Liver (tissue), 9 donors: ENCODE measurements around the gene ALAS1. TPM values are rescaled to one million over a fixed set of nuclear protein-coding genes. Genes with fewer than 3 reads are reported as not detected.
A peak's percentile ranks its signal among the peaks of the same experiment; 100 is the strongest.

ENCODE experiments used
- DNase-seq: peaks from one replicate; pipeline ENCODE4 v3.0.0-alpha.2; 2017; ENCODE audit warnings: low spot score
- H3K27ac ChIP-seq, 2 donors: one replicate each; pipeline ENCODE4 v1.7.0; 2013; ENCODE audit warnings: inconsistent platforms in 2 of 2, low read length in 2 of 2, control low read depth in 1 of 2, low read depth in 1 of 2, mild to moderate bottlenecking in 1 of 2
- H3K27me3 ChIP-seq, 4 donors: one replicate each; pipeline versions ENCODE4 v1.6.1 to v1.7.0; 2013; ENCODE audit warnings: low read length in 3 of 4, inconsistent platforms in 1 of 4, mild to moderate bottlenecking in 1 of 4, moderate library complexity in 1 of 4; ENCODE audit not compliant: control insufficient read depth in 4 of 4, insufficient read depth in 4 of 4
- H3K36me3 ChIP-seq, 4 donors: one replicate each; pipeline versions ENCODE4 v1.6.1 to v1.7.0; 2013; ENCODE audit warnings: low read length in 3 of 4, mild to moderate bottlenecking in 3 of 4, low read depth in 1 of 4, moderate library complexity in 1 of 4; ENCODE audit not compliant: control insufficient read depth in 4 of 4, insufficient read depth in 3 of 4
- H3K4me1 ChIP-seq, 4 donors: one replicate each; pipeline versions ENCODE4 v1.6.1 to v1.7.0; 2013; ENCODE audit warnings: low read length in 3 of 4, mild to moderate bottlenecking in 3 of 4, moderate library complexity in 1 of 4; ENCODE audit not compliant: control insufficient read depth in 4 of 4, insufficient read depth in 4 of 4
- H3K4me3 ChIP-seq, 3 donors: one replicate each; pipeline versions ENCODE4 v1.6.1 to v1.7.0; 2013; ENCODE audit warnings: low read length in 3 of 3, control low read depth in 1 of 3, low read depth in 1 of 3, mild to moderate bottlenecking in 1 of 3
- H3K9ac ChIP-seq, 2 donors: one replicate each; pipeline ENCODE4 v1.7.0; 2013; ENCODE audit warnings: low read length in 2 of 2, mild to moderate bottlenecking in 2 of 2, moderate library complexity in 2 of 2, control low read depth in 1 of 2, low read depth in 1 of 2
- H3K9me3 ChIP-seq, 4 donors: one replicate each; pipeline versions ENCODE4 v1.6.1 to v1.7.0; 2013; ENCODE audit warnings: low read length in 3 of 4; ENCODE audit not compliant: control insufficient read depth in 4 of 4
- GABPA ChIP-seq, 2 donors: IDR thresholded peaks in 1 of 2; conservative IDR thresholded peaks in 1 of 2; 2 replicates each; pipeline ENCODE4 v1.6.1; 2016; ENCODE audit warnings: antibody characterized with exemption in 2 of 2, mild to moderate bottlenecking in 1 of 2, moderate library complexity in 1 of 2
- HNF4G ChIP-seq: IDR thresholded peaks from 2 replicates; pipeline ENCODE4 v1.6.1; 2016; ENCODE audit warnings: antibody characterized with exemption
- NR2F2 ChIP-seq: IDR thresholded peaks from 2 replicates; pipeline ENCODE4 v1.6.1; 2016; ENCODE audit warnings: antibody characterized with exemption
- RAD21 ChIP-seq, 2 donors: IDR thresholded peaks; 2 replicates each; pipeline ENCODE4 v1.6.1; 2016; ENCODE audit warnings: antibody characterized with exemption in 2 of 2, mild to moderate bottlenecking in 2 of 2
- RXRA ChIP-seq, 2 donors: IDR thresholded peaks; 2 replicates each; pipeline ENCODE4 v1.6.1; 2017 to 2018; ENCODE audit warnings: antibody characterized with exemption in 2 of 2, mild to moderate bottlenecking in 1 of 2
- WGBS: extraction: QIAGEN DNeasy Blood & Tissue Kit; methylation state at CpG from one replicate; pipeline ENCODE4 v1.1.7; 2013; 5-methylcytosine and 5-hydroxymethylcytosine counted together
- polyA plus RNA-seq, 2 donors: library from polyadenylated mRNA; stranded (reverse) in 1 of 2; unstranded in 1 of 2; fragments of 200-250 nt in 1 of 2; fragments of >200 nt in 1 of 2; fragmentation: Nextera tagmentation in 1 of 2; extraction: Ambion mirVana in 1 of 2; gene quantifications; one replicate each; pipeline versions ENCODE4 v1.2.1 to v1.2.3, GENCODE V29; 2013 to 2015
- total RNA-seq, 2 donors: library from RNA; depleted of rRNA; stranded (reverse); fragments of >200 nt; gene quantifications; one replicate each; pipeline ENCODE4 v1.2.3, GENCODE V29; 2014
- TF ChIP-seq, protein P1 (sequence below): IDR thresholded peaks from 2 replicates; pipeline ENCODE4 v1.6.1; 2016; ENCODE audit warnings: antibody characterized with exemption, mild to moderate bottlenecking
- TF ChIP-seq, protein P2 (sequence below): IDR thresholded peaks from 2 replicates; pipeline ENCODE4 v1.6.1; 2016; ENCODE audit warnings: antibody characterized with exemption
- TF ChIP-seq, protein P3 (sequence below): IDR thresholded peaks from 2 replicates; pipeline ENCODE4 v1.6.1; 2016; ENCODE audit warnings: antibody characterized with exemption
- TF ChIP-seq, protein P4 (sequence below): fragments of 150-350 bp; IDR thresholded peaks from 2 replicates; pipeline ENCODE4 v1.5.1; 2017; ENCODE audit warnings: improper control_type of control experiment, low read depth, low read length; ENCODE audit not compliant: missing input control
- donor health status: healthy.
- donor health status: healthy.
- donor health status: healthy.
- donor health status: healthy.
- donor health status: healthy.

ALAS1 gene
- total and polyA plus RNA-seq, 4 donors: 32.3 to 421 (median 137) TPM

DNA sequence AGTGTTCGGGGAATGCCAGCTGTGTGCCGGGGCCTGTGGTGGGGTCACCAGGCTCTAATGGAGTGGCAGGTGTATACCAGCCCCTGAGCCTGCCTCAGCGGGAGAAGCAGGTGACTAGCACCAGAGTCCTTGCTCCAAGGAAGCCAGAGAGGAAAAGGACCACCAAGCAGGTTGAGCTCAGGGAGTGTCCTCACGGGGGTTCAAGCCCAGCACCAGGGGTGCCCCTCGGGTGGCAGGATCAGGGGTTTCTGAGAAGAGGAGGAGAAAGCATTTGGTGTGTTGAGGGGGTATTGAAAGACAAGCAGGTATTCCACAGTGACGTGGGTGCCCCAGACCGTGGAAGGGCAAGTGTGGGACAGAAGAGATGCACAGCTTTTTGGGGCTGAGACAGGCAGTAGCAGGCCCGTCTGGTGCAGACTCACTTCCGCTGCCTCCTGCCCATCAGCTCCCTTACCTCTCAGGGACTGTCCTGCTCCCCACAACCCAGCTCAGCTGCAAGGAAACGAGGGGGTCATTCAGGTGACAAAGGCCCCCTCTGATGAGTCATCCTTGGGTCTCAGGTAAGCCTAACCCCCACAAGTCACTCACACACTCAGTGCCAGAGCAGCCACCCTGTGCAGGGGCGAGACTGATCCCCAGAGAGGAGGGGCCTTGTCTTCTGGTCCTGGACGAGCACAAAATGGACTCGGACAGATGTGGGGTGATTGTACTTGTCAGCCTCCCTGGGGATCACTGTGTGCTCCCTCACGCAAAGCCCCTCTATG, 22.4 kb upstream of the ALAS1 start:
- H3K9ac ChIP-seq: peak overlapping the region in 1 of 2 donors; percentile 8
- no peaks in the 10 kb centered on the region for H3K9me3 ChIP-seq
- peaks cover 13 to 30% (median 20%) of the 10 kb centered on the region in 4 donors for H3K4me1 ChIP-seq
- DNase-seq: peak; percentile 30
- 96% methylated on average over 14 of the region's 14 CpGs for WGBS
- TF ChIP-seq RXRA (IDR thresholded peaks at IDR 0.05): no peak
- TF ChIP-seq, protein P1, sequence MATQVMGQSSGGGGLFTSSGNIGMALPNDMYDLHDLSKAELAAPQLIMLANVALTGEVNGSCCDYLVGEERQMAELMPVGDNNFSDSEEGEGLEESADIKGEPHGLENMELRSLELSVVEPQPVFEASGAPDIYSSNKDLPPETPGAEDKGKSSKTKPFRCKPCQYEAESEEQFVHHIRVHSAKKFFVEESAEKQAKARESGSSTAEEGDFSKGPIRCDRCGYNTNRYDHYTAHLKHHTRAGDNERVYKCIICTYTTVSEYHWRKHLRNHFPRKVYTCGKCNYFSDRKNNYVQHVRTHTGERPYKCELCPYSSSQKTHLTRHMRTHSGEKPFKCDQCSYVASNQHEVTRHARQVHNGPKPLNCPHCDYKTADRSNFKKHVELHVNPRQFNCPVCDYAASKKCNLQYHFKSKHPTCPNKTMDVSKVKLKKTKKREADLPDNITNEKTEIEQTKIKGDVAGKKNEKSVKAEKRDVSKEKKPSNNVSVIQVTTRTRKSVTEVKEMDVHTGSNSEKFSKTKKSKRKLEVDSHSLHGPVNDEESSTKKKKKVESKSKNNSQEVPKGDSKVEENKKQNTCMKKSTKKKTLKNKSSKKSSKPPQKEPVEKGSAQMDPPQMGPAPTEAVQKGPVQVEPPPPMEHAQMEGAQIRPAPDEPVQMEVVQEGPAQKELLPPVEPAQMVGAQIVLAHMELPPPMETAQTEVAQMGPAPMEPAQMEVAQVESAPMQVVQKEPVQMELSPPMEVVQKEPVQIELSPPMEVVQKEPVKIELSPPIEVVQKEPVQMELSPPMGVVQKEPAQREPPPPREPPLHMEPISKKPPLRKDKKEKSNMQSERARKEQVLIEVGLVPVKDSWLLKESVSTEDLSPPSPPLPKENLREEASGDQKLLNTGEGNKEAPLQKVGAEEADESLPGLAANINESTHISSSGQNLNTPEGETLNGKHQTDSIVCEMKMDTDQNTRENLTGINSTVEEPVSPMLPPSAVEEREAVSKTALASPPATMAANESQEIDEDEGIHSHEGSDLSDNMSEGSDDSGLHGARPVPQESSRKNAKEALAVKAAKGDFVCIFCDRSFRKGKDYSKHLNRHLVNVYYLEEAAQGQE: no peak
- no peak for TF ChIP-seq NR2F2
- TF ChIP-seq HNF4G: no peak
- TF ChIP-seq, protein P2, sequence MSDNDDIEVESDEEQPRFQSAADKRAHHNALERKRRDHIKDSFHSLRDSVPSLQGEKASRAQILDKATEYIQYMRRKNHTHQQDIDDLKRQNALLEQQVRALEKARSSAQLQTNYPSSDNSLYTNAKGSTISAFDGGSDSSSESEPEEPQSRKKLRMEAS: no peak
- H3K4me3 ChIP-seq: no peak overlapping the region
- H3K27ac ChIP-seq: no peak overlapping the region
- H3K36me3 ChIP-seq: no peaks in the 10 kb centered on the region
- H3K27me3 ChIP-seq: no peaks in the 10 kb centered on the region

DNA sequence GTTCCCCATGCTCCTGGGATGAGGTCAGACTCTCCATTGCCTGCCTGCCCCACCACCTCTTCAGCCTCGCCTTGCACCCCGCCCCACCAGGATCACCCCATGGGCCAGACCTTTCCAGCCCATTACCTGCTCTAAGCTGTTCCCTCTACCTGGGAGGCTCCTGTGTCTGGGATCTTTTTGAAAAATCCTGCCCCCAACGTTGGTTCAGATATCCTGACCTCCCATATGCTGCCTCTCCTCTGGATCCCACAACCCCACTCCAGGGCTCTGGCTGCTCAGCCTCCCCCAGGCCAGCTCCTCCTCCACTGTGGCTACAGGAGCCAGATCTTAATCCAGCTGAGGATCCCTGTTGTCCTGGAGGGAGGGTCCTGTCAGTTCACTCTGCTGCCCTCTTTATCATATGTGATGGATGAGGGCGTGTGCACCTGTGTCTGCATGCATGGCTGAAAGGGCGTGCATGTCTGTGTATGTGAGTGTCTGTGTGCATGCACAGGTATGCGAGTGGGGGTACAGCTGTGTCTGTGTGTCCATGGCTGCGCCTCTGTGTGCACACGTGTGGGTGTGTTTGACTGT, 21.7 kb upstream of the ALAS1 start:
- peaks cover 12 to 27% (median 22%) of the 10 kb centered on the region in 4 donors for H3K4me1 ChIP-seq
- 93% methylated on average over 8 of the region's 8 CpGs for WGBS
- H3K9ac ChIP-seq: peak overlapping the region in 1 of 2 donors; percentile 71
- no peak for DNase-seq
- TF ChIP-seq, protein P3, sequence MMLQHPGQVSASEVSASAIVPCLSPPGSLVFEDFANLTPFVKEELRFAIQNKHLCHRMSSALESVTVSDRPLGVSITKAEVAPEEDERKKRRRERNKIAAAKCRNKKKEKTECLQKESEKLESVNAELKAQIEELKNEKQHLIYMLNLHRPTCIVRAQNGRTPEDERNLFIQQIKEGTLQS: no peak
- TF ChIP-seq, protein P4, sequence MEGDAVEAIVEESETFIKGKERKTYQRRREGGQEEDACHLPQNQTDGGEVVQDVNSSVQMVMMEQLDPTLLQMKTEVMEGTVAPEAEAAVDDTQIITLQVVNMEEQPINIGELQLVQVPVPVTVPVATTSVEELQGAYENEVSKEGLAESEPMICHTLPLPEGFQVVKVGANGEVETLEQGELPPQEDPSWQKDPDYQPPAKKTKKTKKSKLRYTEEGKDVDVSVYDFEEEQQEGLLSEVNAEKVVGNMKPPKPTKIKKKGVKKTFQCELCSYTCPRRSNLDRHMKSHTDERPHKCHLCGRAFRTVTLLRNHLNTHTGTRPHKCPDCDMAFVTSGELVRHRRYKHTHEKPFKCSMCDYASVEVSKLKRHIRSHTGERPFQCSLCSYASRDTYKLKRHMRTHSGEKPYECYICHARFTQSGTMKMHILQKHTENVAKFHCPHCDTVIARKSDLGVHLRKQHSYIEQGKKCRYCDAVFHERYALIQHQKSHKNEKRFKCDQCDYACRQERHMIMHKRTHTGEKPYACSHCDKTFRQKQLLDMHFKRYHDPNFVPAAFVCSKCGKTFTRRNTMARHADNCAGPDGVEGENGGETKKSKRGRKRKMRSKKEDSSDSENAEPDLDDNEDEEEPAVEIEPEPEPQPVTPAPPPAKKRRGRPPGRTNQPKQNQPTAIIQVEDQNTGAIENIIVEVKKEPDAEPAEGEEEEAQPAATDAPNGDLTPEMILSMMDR: no peak
- TF ChIP-seq RAD21 (IDR thresholded peaks at IDR 0.05): no peak
- no peak for TF ChIP-seq NR2F2
- TF ChIP-seq GABPA (IDR thresholded peaks at IDR 0.05 in 1 of 2, conservative IDR thresholded peaks at IDR 0.05 in 1 of 2): no peak
- TF ChIP-seq, protein P1: no peak
- H3K27ac ChIP-seq: peak overlapping the region; percentile 91 to 97
- no peak overlapping the region for H3K4me3 ChIP-seq
- H3K9me3 ChIP-seq: no peaks in the 10 kb centered on the region
- H3K27me3 ChIP-seq: no peaks in the 10 kb centered on the region
- no peaks in the 10 kb centered on the region for H3K36me3 ChIP-seq
